Activated CD4-positive, alpha-beta T cell treated with anti-CD3 and anti-CD28 coated beads, Interleukin-2, Interleukin-4, amounts not matched to agents 100 ng/mL and 50 ng/mL, durations not matched to agents 16 hours and 8 hours (primary cell): ENCODE data around the gene ARL17B.
"Not testable (repeated sequence)": the region's sequence is repeated elsewhere in the genome, so short reads cannot be mapped to it uniquely, and the experiment has no call there.

Experiments
- DNase-seq: peaks from one replicate; pipeline ENCODE4 v3.0.0-alpha.2; 2020; ENCODE audit warnings: low spot score

Gene ARL17B

GRCh38 chr17:46361755-46362154 lies at the start of gene ARL17B:
Gene ARL17B, minus strand, starts transcription at chr17:46361766. Its CDS starts 3,369 bp downstream, at chr17:46358397.
- DNase-seq: peak; percentile 91

DNA sequence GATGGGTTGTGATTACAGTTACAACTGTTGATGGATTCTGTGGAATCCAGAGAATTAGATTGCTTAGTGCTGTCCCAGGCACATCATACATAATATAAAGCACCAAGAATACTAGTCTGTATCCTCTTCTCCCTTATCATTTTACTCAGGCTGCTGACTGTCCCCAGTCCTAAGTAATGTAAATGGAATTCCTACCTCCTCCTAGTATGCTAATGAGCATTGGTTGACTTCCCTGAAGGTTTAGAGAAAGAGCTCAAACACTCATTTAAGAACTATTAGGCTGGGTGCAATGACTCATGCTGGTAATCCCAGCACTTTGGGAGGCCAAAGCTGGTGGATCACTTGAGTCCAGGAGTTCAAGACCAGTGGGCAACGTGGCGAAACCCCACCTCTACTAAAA lies 48.3 kb upstream of the ARL17B start:
- DNase-seq: not testable (repeated sequence)

GRCh38 chr17:46407155-46407554 lies 45.6 kb upstream of the ARL17B start:
- not testable (repeated sequence) for DNase-seq

GRCh38 chr17:46401033-46401787 lies 39.6 kb upstream of the ARL17B start:
- DNase-seq: not testable (repeated sequence)

GRCh38 chr17:46400543-46400942 lies 39.0 kb upstream of the ARL17B start:
- DNase-seq: not testable (repeated sequence)

DNA sequence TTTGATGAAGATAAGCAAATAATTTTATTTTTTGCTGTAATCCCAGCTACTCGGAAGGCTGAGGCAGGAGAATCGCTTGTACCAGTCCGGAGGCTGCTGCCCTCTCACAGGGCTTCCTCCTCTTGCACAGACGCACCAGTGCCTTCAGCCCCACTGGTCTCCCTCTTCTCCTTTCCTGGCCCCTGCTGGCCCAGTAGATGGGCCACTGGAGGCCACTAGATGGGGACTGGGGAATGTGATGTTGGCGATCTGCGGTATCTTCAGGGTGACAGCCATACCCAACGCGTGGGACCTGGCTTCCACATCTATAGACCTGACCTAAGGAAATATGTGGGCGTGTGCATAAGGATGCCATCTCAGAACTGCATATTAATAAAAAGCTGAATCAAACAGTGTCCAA lies 38.4 kb upstream of the ARL17B start:
- DNase-seq: not testable (repeated sequence)

- not testable (repeated sequence) for DNase-seq
Measured at GRCh38 chr17:46396292-46396691, 34.7 kb upstream of the ARL17B start.

- not testable (repeated sequence) for DNase-seq
Measured at GRCh38 chr17:46393702-46394101, 32.1 kb upstream of the ARL17B start.

DNA sequence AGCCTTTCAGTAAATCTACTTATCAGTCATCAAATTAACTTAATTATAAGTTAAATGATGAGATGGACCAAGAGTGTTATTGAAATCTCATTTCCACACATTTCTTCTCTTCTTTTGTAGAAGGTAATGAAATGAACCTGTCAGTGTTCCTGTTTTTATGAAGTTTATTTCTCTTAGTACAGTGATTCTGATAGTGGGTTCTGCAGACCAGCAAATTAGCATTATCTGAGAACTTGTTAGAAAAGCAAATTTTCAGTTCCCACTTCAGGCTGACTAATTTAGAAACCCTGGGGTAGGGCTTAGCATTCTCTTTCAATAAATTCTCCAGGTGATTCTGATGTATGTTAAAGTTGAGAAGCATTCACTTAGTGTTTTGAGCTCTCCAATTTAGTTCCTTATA lies 23.9 kb upstream of the ARL17B start:
- not testable (repeated sequence) for DNase-seq

DNA sequence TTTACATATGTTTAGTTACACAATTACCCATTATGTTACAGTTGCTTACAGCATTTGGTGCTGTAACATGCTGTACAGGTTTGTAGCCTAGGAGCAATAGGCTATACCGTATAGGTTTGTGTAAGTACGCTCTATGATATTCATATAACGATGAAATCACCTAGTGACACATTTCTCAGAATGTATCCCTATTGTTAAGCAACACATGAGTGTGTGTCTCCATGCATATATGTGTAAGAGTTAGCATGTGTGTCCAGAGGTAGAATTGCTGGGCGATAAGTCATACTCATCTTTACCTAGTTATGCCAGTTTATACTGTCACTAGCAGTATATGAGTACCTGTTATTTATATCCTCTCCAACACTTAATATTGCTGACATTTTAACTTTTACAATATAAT lies 21.6 kb upstream of the ARL17B start:
- DNase-seq: not testable (repeated sequence)

DNA sequence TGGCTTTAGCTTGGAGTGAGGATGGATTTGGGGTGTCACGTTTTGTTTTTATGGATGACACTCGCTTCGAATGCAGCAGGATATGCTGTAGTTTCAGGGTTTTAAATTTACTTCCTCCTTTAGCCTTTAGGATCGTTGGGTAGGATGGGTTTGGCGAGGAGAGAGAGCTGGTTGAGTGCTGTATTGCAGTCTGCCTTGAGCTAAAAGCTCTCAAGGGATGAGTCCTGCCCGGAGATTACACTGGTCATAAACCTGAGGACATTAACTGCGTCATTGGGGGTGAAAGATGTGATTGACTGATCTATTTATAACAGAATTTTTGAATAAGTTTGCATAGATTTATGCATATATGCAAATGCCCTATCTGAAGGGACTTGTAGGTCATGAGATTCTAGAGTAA lies 11.9 kb upstream of the ARL17B start:
- DNase-seq: not testable (repeated sequence)

- not testable (repeated sequence) for DNase-seq
Measured at GRCh38 chr17:46372236-46373229, 11.0 kb upstream of the ARL17B start.

DNA sequence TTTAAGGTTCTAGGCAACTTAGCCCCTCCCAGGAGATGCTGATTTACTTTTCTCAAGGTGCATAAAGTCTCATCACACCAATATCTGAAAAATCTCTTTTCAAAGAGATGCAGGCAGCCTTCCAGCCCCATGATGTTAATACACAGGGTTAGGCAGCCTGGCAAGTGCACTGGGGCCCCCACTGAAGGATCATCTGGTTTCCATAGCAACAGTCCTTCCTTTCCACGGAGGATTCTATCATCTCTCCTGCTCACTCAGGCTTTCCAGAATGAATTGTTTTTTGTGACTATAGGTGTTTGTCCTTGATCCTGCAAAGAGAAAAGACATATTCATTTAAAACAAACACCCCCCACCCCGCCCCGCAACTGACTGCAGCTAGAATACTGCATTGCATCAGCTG lies 6.0 kb upstream of the ARL17B start:
- not testable (repeated sequence) for DNase-seq

DNA sequence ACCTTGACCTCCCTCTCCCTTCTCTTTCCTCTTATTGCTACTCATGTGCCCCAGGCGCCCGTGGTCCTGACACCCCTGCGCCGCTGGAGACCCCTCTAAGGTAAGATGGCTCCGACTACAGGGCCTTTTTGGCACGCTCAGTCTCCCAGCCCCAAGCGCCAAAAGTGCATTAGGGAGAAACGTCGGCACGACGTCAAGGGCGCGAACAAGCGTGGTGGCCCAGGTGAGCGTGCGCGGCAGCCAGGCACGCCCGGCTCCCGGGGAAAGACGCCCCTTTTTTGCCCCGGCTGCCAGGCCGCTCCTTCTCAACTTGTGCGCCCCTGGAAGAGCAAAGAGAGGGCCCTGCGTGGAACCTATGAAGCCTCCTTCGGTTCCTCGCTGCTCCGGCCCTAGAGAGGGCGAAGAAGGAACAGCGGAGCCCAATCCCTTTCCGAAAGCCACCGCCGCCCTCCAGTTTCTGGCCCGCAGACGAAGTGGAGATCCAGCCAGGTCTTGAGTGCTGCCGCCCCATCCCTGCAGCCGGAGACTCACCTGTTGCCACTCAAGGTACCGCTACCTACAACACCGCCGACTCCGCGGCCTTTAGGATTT lies 326 bp downstream of the ARL17B start:
- DNase-seq: not testable (repeated sequence)

DNA sequence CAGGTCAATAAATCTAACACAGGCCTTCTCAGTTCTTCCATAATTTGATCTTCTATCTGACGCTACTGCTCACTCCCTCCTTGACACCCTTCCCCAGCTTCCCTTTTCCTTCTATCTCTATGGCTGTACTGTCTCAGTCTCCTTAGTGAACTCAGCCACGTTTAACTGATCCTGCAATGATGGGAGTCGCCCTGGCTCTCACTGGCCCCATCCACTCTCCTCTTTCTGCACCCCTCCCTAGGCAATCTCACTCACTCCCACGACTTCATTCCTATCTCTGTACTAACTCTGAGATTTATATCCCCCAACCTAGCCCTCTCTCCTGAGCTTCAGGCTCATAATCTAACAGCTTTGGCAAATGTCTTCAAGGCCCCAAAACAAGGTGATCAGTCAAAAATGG lies 7.7 kb downstream of the ARL17B start:
- not testable (repeated sequence) for DNase-seq

DNA sequence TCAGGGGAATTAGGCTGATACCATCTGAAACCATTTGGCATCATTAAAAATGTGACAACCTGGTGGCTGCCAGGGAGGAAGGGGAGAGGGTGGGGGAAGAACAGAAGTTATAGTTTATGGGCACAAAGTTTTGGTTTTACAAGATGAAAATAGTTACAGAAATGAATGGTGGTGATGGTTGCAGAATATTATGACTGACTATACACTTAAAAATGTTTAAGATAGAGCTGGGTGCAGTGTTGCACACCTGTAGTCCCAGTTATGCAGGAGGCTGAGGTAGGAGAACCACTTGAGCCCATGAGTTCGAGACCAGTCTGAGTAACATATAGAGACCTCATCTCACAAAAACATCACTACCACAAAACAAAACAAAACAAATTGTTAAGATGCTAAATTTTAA lies 12.5 kb downstream of the ARL17B start:
- DNase-seq: not testable (repeated sequence)

- not testable (repeated sequence) for DNase-seq
Measured at GRCh38 chr17:46348345-46348744, 13.2 kb downstream of the ARL17B start.

DNA sequence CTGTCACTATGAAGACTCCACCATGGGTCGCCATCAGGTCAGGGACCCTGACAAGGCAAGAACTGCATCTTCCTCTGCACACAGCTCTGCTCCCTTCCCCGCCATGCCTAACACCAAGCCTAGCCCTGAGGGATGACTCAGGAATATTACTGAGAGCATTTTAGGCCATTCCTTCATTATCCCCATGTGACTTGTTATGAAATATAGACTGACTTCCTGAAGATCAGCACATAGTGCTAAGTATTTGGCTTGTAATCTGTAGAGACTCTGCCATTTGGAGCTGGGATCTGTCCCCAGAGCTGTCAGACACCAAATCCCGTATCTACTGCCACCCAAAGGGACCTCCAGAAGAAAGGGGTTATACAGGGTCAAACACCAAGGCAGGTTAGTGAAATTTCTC lies 19.4 kb downstream of the ARL17B start:
- DNase-seq: not testable (repeated sequence)

DNA sequence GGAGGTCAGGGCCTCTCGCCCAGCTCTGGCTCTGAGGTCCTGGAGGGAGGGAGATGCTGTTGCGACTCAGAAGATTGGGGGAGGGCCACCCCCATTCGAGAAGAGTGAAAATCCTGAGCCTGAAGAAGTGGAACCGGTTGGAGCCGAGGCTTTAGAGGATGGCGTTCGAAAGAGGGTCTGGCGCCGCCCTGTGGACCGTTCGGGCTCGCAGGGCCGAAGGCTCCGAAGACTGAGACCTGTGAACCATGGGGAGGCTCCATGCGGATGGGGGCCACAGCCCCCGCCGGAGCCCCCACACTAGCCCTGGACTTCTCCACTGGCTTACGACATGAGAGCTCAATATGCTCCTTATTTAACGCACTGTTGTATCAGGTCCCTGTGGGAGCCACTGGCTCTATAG lies 20.3 kb downstream of the ARL17B start:
- not testable (repeated sequence) for DNase-seq

DNA sequence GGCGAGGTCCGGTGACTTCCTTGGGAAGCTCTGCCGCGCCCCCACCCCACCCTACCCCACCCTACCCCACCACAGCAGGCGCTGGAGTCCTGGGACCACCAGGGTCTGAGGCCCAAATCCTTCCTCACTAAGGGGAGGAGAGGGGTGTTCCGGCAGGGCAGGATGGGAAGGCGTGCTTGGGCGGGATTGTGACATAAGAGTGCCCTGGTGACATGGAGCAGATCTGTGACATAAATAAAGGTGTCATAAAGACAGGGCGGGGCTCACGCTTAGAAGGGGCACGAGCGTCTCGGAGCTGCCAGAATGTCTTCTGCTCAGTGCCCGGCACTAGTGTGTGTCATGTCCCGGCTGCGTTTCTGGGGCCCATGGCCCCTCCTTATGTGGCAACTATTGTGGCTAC lies 66.7 kb downstream of the ARL17B start, which contains the start of gene LRRC37A:
Gene LRRC37A (plus strand): TSS at position 301 of the 400 bp plus-strand sequence. CDS start 3 bp downstream, at position 304.
- DNase-seq: not testable (repeated sequence)

DNA sequence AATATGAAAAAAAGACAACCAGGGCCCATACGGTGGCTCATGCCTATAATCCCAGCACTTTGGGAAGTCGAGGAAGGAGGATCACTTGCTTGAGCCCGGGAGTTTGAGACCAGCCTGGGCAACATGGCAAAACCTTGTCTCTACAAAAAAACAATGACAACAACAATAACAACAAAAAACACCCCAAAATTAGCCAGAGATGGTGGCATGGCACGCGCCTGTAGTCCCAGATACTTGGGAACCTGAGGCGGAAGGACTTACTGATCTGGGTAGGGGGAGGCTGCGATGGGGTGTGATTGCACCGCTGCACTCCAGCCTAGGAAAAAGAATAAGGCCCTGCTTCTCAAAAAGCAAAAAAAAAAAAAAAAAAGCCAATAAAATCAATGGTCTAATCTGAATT lies 69.9 kb downstream of the ARL17B start:
- DNase-seq: not testable (repeated sequence)
